A673 (cell line): ENCODE measurements around the gene LRRC43.

Source experiments
- EZH2 ChIP-seq: fragments of 200-600 bp; sonication (generic); IDR thresholded peaks from 2 replicates; pipeline ENCODE4 v1.6.1; 2017; ENCODE audit warnings: borderline replicate concordance, low read depth, mild to moderate bottlenecking, mixed read lengths, antibody characterized with exemption, low read length; ENCODE audit not compliant: poor library complexity, severe bottlenecking
- TF ChIP-seq, protein P1 (sequence below): fragments of 300-800, 200-600 bp; sonication (generic); conservative IDR thresholded peaks from 2 replicates; pipeline ENCODE4 v1.5.1; 2017; ENCODE audit warnings: low read depth, mild to moderate bottlenecking, antibody characterized with exemption, low read length, moderate library complexity, mixed read lengths

DNA sequence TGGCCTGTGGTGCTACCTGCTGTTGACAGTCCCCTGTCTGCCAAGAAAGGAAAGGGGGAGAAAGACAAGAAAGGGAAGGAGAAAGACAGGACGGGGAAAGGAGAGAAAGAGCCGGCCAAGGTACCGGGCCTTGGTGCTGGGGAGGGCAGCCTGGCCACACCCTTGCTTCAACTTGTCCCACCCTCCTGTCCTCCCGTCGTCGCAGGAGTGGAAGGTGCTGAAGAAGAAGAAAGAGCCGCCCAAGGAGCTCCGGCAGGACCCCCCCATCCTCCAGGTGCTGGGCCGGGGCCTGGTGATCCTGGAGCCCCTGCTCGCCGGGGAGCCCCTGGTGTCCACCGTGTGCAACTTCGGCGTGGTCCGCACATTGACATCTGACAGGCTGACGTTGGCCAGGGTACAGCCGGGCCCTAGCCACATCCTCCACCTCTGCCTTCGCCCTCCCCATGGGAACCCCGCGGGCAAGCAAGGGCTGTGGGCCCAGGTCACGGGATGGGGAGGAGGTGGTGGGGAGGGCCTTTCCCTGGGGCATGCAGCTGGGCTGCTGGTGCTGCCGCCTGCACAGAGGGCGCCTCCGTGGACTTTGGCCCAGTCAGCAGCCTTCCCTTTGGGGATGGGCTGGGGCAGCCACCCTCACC is 17.7 kb downstream of the LRRC43 start:
- TF ChIP-seq, protein P1, sequence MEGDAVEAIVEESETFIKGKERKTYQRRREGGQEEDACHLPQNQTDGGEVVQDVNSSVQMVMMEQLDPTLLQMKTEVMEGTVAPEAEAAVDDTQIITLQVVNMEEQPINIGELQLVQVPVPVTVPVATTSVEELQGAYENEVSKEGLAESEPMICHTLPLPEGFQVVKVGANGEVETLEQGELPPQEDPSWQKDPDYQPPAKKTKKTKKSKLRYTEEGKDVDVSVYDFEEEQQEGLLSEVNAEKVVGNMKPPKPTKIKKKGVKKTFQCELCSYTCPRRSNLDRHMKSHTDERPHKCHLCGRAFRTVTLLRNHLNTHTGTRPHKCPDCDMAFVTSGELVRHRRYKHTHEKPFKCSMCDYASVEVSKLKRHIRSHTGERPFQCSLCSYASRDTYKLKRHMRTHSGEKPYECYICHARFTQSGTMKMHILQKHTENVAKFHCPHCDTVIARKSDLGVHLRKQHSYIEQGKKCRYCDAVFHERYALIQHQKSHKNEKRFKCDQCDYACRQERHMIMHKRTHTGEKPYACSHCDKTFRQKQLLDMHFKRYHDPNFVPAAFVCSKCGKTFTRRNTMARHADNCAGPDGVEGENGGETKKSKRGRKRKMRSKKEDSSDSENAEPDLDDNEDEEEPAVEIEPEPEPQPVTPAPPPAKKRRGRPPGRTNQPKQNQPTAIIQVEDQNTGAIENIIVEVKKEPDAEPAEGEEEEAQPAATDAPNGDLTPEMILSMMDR, result no peak
- TF ChIP-seq EZH2, result no peak
